GM19455 (cell line): ENCODE results near the gene URB1.

Source experiments
- ATAC-seq: cut with Tn5 transposase; IDR thresholded peaks from one replicate; pipeline ENCODE4 v1.9.1; 2021; ENCODE audit not compliant: unreplicated experiment

Gene URB1

GRCh38 chr21:32348604-32349332 is 44.0 kb downstream of the URB1 start:
- ATAC-seq, result no peak

GRCh38 chr21:32347977-32348376 is 44.8 kb downstream of the URB1 start:
- ATAC-seq, result no peak

- no peak for ATAC-seq
Measured at GRCh38 chr21:32347351-32347750, 45.5 kb downstream of the URB1 start.

- ATAC-seq, result no peak
Measured at GRCh38 chr21:32346951-32347350, 45.9 kb downstream of the URB1 start.

- ATAC-seq, result no peak
Measured at GRCh38 chr21:32340863-32341848, 51.7 kb downstream of the URB1 start.

- ATAC-seq, result no peak
Measured at GRCh38 chr21:32338209-32338921, 54.4 kb downstream of the URB1 start.

GRCh38 chr21:32337206-32337605 is 55.6 kb downstream of the URB1 start:
- ATAC-seq, result no peak

GRCh38 chr21:32336711-32337110 is 56.1 kb downstream of the URB1 start:
- no peak for ATAC-seq

GRCh38 chr21:32335601-32336575 is 56.9 kb downstream of the URB1 start:
- no peak for ATAC-seq

GRCh38 chr21:32334980-32335531 is 57.8 kb downstream of the URB1 start:
- ATAC-seq, result no peak

- no peak for ATAC-seq
Measured at GRCh38 chr21:32333953-32334673, 58.7 kb downstream of the URB1 start.

GRCh38 chr21:32332463-32332951 is 60.3 kb downstream of the URB1 start:
- ATAC-seq, result no peak

- no peak for ATAC-seq
Measured at GRCh38 chr21:32331444-32332305, 61.1 kb downstream of the URB1 start.

- ATAC-seq, result no peak
Measured at GRCh38 chr21:32330784-32331311, 62.0 kb downstream of the URB1 start.

- no peak for ATAC-seq
Measured at GRCh38 chr21:32329776-32330175, 63.0 kb downstream of the URB1 start.

- ATAC-seq, result no peak
Measured at GRCh38 chr21:32329331-32329730, 63.5 kb downstream of the URB1 start.

GRCh38 chr21:32328595-32328994 is 64.2 kb downstream of the URB1 start:
- ATAC-seq, result no peak

- no peak for ATAC-seq
Measured at GRCh38 chr21:32325706-32326105, 67.1 kb downstream of the URB1 start.
